GM19035 (cell line): ENCODE data around the gene LOXL3.

Experiments used
- ATAC-seq: cut with Tn5 transposase; IDR thresholded peaks from one replicate; pipeline ENCODE4 v1.9.1; 2021; ENCODE audit not compliant: unreplicated experiment

Gene LOXL3

GRCh38 chr2:74510272-74510671 lies 43.5 kb downstream of the LOXL3 start:
- ATAC-seq = no peak

- peak; percentile 5 for ATAC-seq
Observed at GRCh38 chr2:74507926-74508520, 45.7 kb downstream of the LOXL3 start.

- ATAC-seq = peak; percentile 90
Observed at GRCh38 chr2:74507145-74507925, 46.4 kb downstream of the LOXL3 start, which contains the start of gene PCGF1. TSS of gene PCGF1 (minus strand) at chr2:74507695. CDS start at chr2:74507668, 27 bp downstream.

GRCh38 chr2:74505448-74506246 lies 48.1 kb downstream of the LOXL3 start:
- ATAC-seq = no peak

- ATAC-seq = no peak
Observed at GRCh38 chr2:74504591-74504990, 49.2 kb downstream of the LOXL3 start.

GRCh38 chr2:74503506-74504475 lies 50.0 kb downstream of the LOXL3 start:
- no peak for ATAC-seq

- ATAC-seq = peak; percentile 37
Observed at GRCh38 chr2:74502720-74503505, 50.8 kb downstream of the LOXL3 start.

GRCh38 chr2:74502147-74502719 lies 51.5 kb downstream of the LOXL3 start:
- no peak for ATAC-seq

- ATAC-seq = no peak
Observed at GRCh38 chr2:74501335-74502071, 52.2 kb downstream of the LOXL3 start.

GRCh38 chr2:74500578-74500946 lies 53.2 kb downstream of the LOXL3 start:
- ATAC-seq = no peak

GRCh38 chr2:74499940-74500577 lies 53.7 kb downstream of the LOXL3 start:
- ATAC-seq = no peak

- ATAC-seq = no peak
Observed at GRCh38 chr2:74499267-74499939, 54.3 kb downstream of the LOXL3 start, which contains the start of gene LBX2. TSS of gene LBX2 (minus strand) at chr2:74499603. CDS start at chr2:74499537, 66 bp downstream.

- ATAC-seq = no peak
Observed at GRCh38 chr2:74498500-74499266, 55.1 kb downstream of the LOXL3 start.

- ATAC-seq = no peak
Observed at GRCh38 chr2:74497777-74498499, 55.8 kb downstream of the LOXL3 start.

- no peak for ATAC-seq
Observed at GRCh38 chr2:74496997-74497776, 56.6 kb downstream of the LOXL3 start.
